ENCODE results near the gene SLC40A1. TPM values are rescaled to one million over a fixed set of nuclear protein-coding genes. Genes with fewer than 3 reads are reported as not detected.

SLC40A1 gene
- total RNA-seq, 1 experiment from 2014 or later, result not detected

- H3K27me3 ChIP-seq (ENCODE audit: low read length), result no peaks in the 10 kb centered on the region
- H3K4me2 ChIP-seq (ENCODE audit: low read depth, low read length, poor library complexity, severe bottlenecking), result no peak overlapping the region
- no peak overlapping the region for H3K9ac ChIP-seq (ENCODE audit: low read length)
- H4K20me1 ChIP-seq (ENCODE audit: insufficient read depth, low read depth, low read length), result no peaks in the 10 kb centered on the region
- no peaks in the 10 kb centered on the region for H3K79me2 ChIP-seq (ENCODE audit: low read length)
- no peak overlapping the region for H3K4me3 ChIP-seq (ENCODE audit: low read length)
- H2AFZ ChIP-seq (ENCODE audit: low read length), result no peak overlapping the region
- H3K36me3 ChIP-seq (ENCODE audit: insufficient read depth, low read length), result no peaks in the 10 kb centered on the region
- H3K9me3 ChIP-seq (ENCODE audit: low read length), result no peaks in the 10 kb centered on the region
- no peaks in the 10 kb centered on the region for H3K9me2 ChIP-seq (replicated peaks; ENCODE audit: insufficient read depth, low read length)
- no peaks in the 10 kb centered on the region for H3K4me1 ChIP-seq (ENCODE audit: low read length)
- DNase-seq, result no peak
- no peak overlapping the region for H3K27ac ChIP-seq (ENCODE audit: low read length)
Observed at GRCh38 chr2:189581354-189582139, 961 bp upstream of the SLC40A1 start.

- no peak overlapping the region for H3K9ac ChIP-seq (ENCODE audit: low read length)
- no peaks in the 10 kb centered on the region for H3K9me3 ChIP-seq (ENCODE audit: low read length)
- no peaks in the 10 kb centered on the region for H4K20me1 ChIP-seq (ENCODE audit: insufficient read depth, low read depth, low read length)
- no peaks in the 10 kb centered on the region for H3K9me2 ChIP-seq (replicated peaks; ENCODE audit: insufficient read depth, low read length)
- no peaks in the 10 kb centered on the region for H3K36me3 ChIP-seq (ENCODE audit: insufficient read depth, low read length)
- no peaks in the 10 kb centered on the region for H3K4me1 ChIP-seq (ENCODE audit: low read length)
- H3K4me2 ChIP-seq (ENCODE audit: low read depth, low read length, poor library complexity, severe bottlenecking), result no peak overlapping the region
- H3K27me3 ChIP-seq (ENCODE audit: low read length), result no peaks in the 10 kb centered on the region
- H3K4me3 ChIP-seq (ENCODE audit: low read length), result no peak overlapping the region
- DNase-seq, result no peak
- no peak overlapping the region for H2AFZ ChIP-seq (ENCODE audit: low read length)
- H3K27ac ChIP-seq (ENCODE audit: low read length), result no peak overlapping the region
- H3K79me2 ChIP-seq (ENCODE audit: low read length), result no peaks in the 10 kb centered on the region
Observed at GRCh38 chr2:189580241-189580651, 340 bp downstream of the SLC40A1 start.

- Histone ChIP-seq H4K20me1 (ENCODE audit: insufficient read depth, low read depth, low read length) (no peaks in the 10 kb centered on the region), H2AFZ (ENCODE audit: low read length) (no peak overlapping the region), H3K4me2 (ENCODE audit: low read depth, low read length, poor library complexity, severe bottlenecking) (no peak overlapping the region), H3K9me2 (replicated peaks; ENCODE audit: insufficient read depth, low read length) (no peaks in the 10 kb centered on the region), H3K4me1 (ENCODE audit: low read length) (no peaks in the 10 kb centered on the region), H3K9me3 (ENCODE audit: low read length) (no peaks in the 10 kb centered on the region), H3K79me2 (ENCODE audit: low read length) (no peaks in the 10 kb centered on the region), H3K27ac (ENCODE audit: low read length) (no peak overlapping the region), H3K27me3 (ENCODE audit: low read length) (no peaks in the 10 kb centered on the region), H3K36me3 (ENCODE audit: insufficient read depth, low read length) (no peaks in the 10 kb centered on the region), H3K4me3 (ENCODE audit: low read length) (no peak overlapping the region), H3K9ac (ENCODE audit: low read length) (no peak overlapping the region)
- no peak for DNase-seq
Observed at GRCh38 chr2:189579585-189580186, 900 bp downstream of the SLC40A1 start.

GRCh38 chr2:189578272-189578950 lies 2.2 kb downstream of the SLC40A1 start:
- no peaks in the 10 kb centered on the region for H3K79me2 ChIP-seq (ENCODE audit: low read length)
- H3K4me1 ChIP-seq (ENCODE audit: low read length), result no peaks in the 10 kb centered on the region
- H2AFZ ChIP-seq (ENCODE audit: low read length), result no peak overlapping the region
- no peak overlapping the region for H3K4me2 ChIP-seq (ENCODE audit: low read depth, low read length, poor library complexity, severe bottlenecking)
- no peaks in the 10 kb centered on the region for H3K9me2 ChIP-seq (replicated peaks; ENCODE audit: insufficient read depth, low read length)
- no peaks in the 10 kb centered on the region for H3K27me3 ChIP-seq (ENCODE audit: low read length)
- no peaks in the 10 kb centered on the region for H3K36me3 ChIP-seq (ENCODE audit: insufficient read depth, low read length)
- H3K9ac ChIP-seq (ENCODE audit: low read length), result no peak overlapping the region
- no peaks in the 10 kb centered on the region for H3K9me3 ChIP-seq (ENCODE audit: low read length)
- H4K20me1 ChIP-seq (ENCODE audit: insufficient read depth, low read depth, low read length), result no peaks in the 10 kb centered on the region
- no peak overlapping the region for H3K27ac ChIP-seq (ENCODE audit: low read length)
- no peak overlapping the region for H3K4me3 ChIP-seq (ENCODE audit: low read length)
- DNase-seq, result no peak

- Histone ChIP-seq H3K4me3 (ENCODE audit: low read length) (no peak overlapping the region), H3K36me3 (ENCODE audit: insufficient read depth, low read length) (no peaks in the 10 kb centered on the region), H3K79me2 (ENCODE audit: low read length) (no peaks in the 10 kb centered on the region), H3K4me1 (ENCODE audit: low read length) (no peaks in the 10 kb centered on the region), H3K9me3 (ENCODE audit: low read length) (no peaks in the 10 kb centered on the region), H3K27me3 (ENCODE audit: low read length) (no peaks in the 10 kb centered on the region), H2AFZ (ENCODE audit: low read length) (no peak overlapping the region), H3K9me2 (replicated peaks; ENCODE audit: insufficient read depth, low read length) (no peaks in the 10 kb centered on the region), H4K20me1 (ENCODE audit: insufficient read depth, low read depth, low read length) (no peaks in the 10 kb centered on the region), H3K9ac (ENCODE audit: low read length) (no peak overlapping the region), H3K27ac (ENCODE audit: low read length) (no peak overlapping the region), H3K4me2 (ENCODE audit: low read depth, low read length, poor library complexity, severe bottlenecking) (no peak overlapping the region)
- no peak for DNase-seq
Observed at GRCh38 chr2:189577121-189577520, 3.5 kb downstream of the SLC40A1 start.

- H3K4me2 ChIP-seq (ENCODE audit: low read depth, low read length, poor library complexity, severe bottlenecking), result no peak overlapping the region
- H3K27ac ChIP-seq (ENCODE audit: low read length), result no peak overlapping the region
- H3K9ac ChIP-seq (ENCODE audit: low read length), result no peak overlapping the region
- no peak overlapping the region for H3K4me3 ChIP-seq (ENCODE audit: low read length)
- H3K36me3 ChIP-seq (ENCODE audit: insufficient read depth, low read length), result no peaks in the 10 kb centered on the region
- no peak for DNase-seq
- H3K9me3 ChIP-seq (ENCODE audit: low read length), result no peaks in the 10 kb centered on the region
- no peaks in the 10 kb centered on the region for H4K20me1 ChIP-seq (ENCODE audit: insufficient read depth, low read depth, low read length)
- H3K9me2 ChIP-seq (replicated peaks; ENCODE audit: insufficient read depth, low read length), result no peaks in the 10 kb centered on the region
- H3K79me2 ChIP-seq (ENCODE audit: low read length), result no peaks in the 10 kb centered on the region
- H3K4me1 ChIP-seq (ENCODE audit: low read length), result no peaks in the 10 kb centered on the region
- no peaks in the 10 kb centered on the region for H3K27me3 ChIP-seq (ENCODE audit: low read length)
- H2AFZ ChIP-seq (ENCODE audit: low read length), result no peak overlapping the region
Observed at GRCh38 chr2:189576396-189576795, 4.2 kb downstream of the SLC40A1 start.

GRCh38 chr2:189574793-189575475 lies 5.7 kb downstream of the SLC40A1 start:
- H3K79me2 ChIP-seq (ENCODE audit: low read length), result no peaks in the 10 kb centered on the region
- H3K27me3 ChIP-seq (ENCODE audit: low read length), result no peaks in the 10 kb centered on the region
- no peak overlapping the region for H2AFZ ChIP-seq (ENCODE audit: low read length)
- no peak overlapping the region for H3K4me2 ChIP-seq (ENCODE audit: low read depth, low read length, poor library complexity, severe bottlenecking)
- no peaks in the 10 kb centered on the region for H3K9me3 ChIP-seq (ENCODE audit: low read length)
- H3K4me3 ChIP-seq (ENCODE audit: low read length), result no peak overlapping the region
- no peaks in the 10 kb centered on the region for H3K9me2 ChIP-seq (replicated peaks; ENCODE audit: insufficient read depth, low read length)
- H3K27ac ChIP-seq (ENCODE audit: low read length), result no peak overlapping the region
- H3K36me3 ChIP-seq (ENCODE audit: insufficient read depth, low read length), result no peaks in the 10 kb centered on the region
- no peak overlapping the region for H3K9ac ChIP-seq (ENCODE audit: low read length)
- H4K20me1 ChIP-seq (ENCODE audit: insufficient read depth, low read depth, low read length), result no peaks in the 10 kb centered on the region
- DNase-seq, result no peak
- no peaks in the 10 kb centered on the region for H3K4me1 ChIP-seq (ENCODE audit: low read length)

- H3K79me2 ChIP-seq (ENCODE audit: low read length), result no peaks in the 10 kb centered on the region
- no peaks in the 10 kb centered on the region for H3K9me2 ChIP-seq (replicated peaks; ENCODE audit: insufficient read depth, low read length)
- no peak overlapping the region for H3K4me3 ChIP-seq (ENCODE audit: low read length)
- no peak overlapping the region for H3K9ac ChIP-seq (ENCODE audit: low read length)
- no peak overlapping the region for H2AFZ ChIP-seq (ENCODE audit: low read length)
- no peak for DNase-seq
- H3K4me1 ChIP-seq (ENCODE audit: low read length), result no peaks in the 10 kb centered on the region
- no peaks in the 10 kb centered on the region for H3K27me3 ChIP-seq (ENCODE audit: low read length)
- no peak overlapping the region for H3K27ac ChIP-seq (ENCODE audit: low read length)
- H4K20me1 ChIP-seq (ENCODE audit: insufficient read depth, low read depth, low read length), result no peaks in the 10 kb centered on the region
- no peak overlapping the region for H3K4me2 ChIP-seq (ENCODE audit: low read depth, low read length, poor library complexity, severe bottlenecking)
- no peaks in the 10 kb centered on the region for H3K36me3 ChIP-seq (ENCODE audit: insufficient read depth, low read length)
- H3K9me3 ChIP-seq (ENCODE audit: low read length), result no peaks in the 10 kb centered on the region
Observed at GRCh38 chr2:189570570-189571031, 10.0 kb downstream of the SLC40A1 start.
